Measurements from ENCODE around the gene PRDM16.

The PRDM16 gene

GRCh38 chr1:3187415-3188149 lies 118.6 kb downstream of the PRDM16 start:
- no peak for DNase-seq

GRCh38 chr1:3188150-3188971 lies 119.4 kb downstream of the PRDM16 start:
- DNase-seq: no peak

- DNase-seq: no peak
Measured at GRCh38 chr1:3190256-3191041, 121.4 kb downstream of the PRDM16 start.

GRCh38 chr1:3192361-3192760 lies 123.4 kb downstream of the PRDM16 start:
- no peak for DNase-seq

- no peak for DNase-seq
Measured at GRCh38 chr1:3192825-3193224, 123.8 kb downstream of the PRDM16 start.

- no peak for DNase-seq
Measured at GRCh38 chr1:3193811-3194210, 124.8 kb downstream of the PRDM16 start.

GRCh38 chr1:3194760-3195479 lies 125.9 kb downstream of the PRDM16 start:
- no peak for DNase-seq

GRCh38 chr1:3195480-3195815 lies 126.4 kb downstream of the PRDM16 start:
- no peak for DNase-seq

- no peak for DNase-seq
Measured at GRCh38 chr1:3195966-3196515, 127.0 kb downstream of the PRDM16 start.

- no peak for DNase-seq
Measured at GRCh38 chr1:3196577-3197245, 127.7 kb downstream of the PRDM16 start.

GRCh38 chr1:3197781-3198316 lies 128.8 kb downstream of the PRDM16 start:
- no peak for DNase-seq

- no peak for DNase-seq
Measured at GRCh38 chr1:3198371-3199271, 129.6 kb downstream of the PRDM16 start.

- no peak for DNase-seq
Measured at GRCh38 chr1:3204725-3205124, 135.7 kb downstream of the PRDM16 start.

- no peak for DNase-seq
Measured at GRCh38 chr1:3205815-3206214, 136.8 kb downstream of the PRDM16 start.

GRCh38 chr1:3206696-3207095 lies 137.7 kb downstream of the PRDM16 start:
- DNase-seq: no peak

- DNase-seq: no peak
Measured at GRCh38 chr1:3207217-3207848, 138.3 kb downstream of the PRDM16 start.

GRCh38 chr1:3208819-3209200 lies 139.8 kb downstream of the PRDM16 start:
- no peak for DNase-seq

GRCh38 chr1:3209201-3209600 lies 140.2 kb downstream of the PRDM16 start:
- no peak for DNase-seq

- DNase-seq: no peak
Measured at GRCh38 chr1:3211582-3212375, 142.8 kb downstream of the PRDM16 start.
